MCF 10A (cell line): ENCODE results near the gene INTS14. TPM values are rescaled to one million over a fixed set of nuclear protein-coding genes. Genes with fewer than 3 reads are reported as not detected.

Experiments
- BruUV-seq: library from RNA; stranded (reverse); fragments of 400-500 nt; replicated peaks from 2 replicates; lab custom pipeline; 2021; lab: Mats Ljungman, UMichigan
- CTCF ChIA-PET: fragments of 300-600 bp; sonication (Branson Sonifier 250); formaldehyde crosslinking; extraction: SDS; loops from one replicate; lab custom pipeline; 2021; ENCODE audit warnings: antibody characterized with exemption, inconsistent platforms; lab: Yijun Ruan, JAX
- POLR2A ChIA-PET: fragments of 300-600, 350-650 bp; sonication (Branson Sonifier 250); formaldehyde crosslinking; extraction: SDS; loops from one replicate; lab custom pipeline; 2020; ENCODE audit warnings: antibody characterized with exemption, inconsistent platforms; lab: Yijun Ruan, JAX
- DNase-seq: peaks from one replicate; pipeline ENCODE4 v3.0.0-alpha.2; 2018; ENCODE audit not compliant: unreplicated experiment
- H3K27ac Mint-ChIP-seq: one replicate; pipeline ENCODE4 v1.8.0; 2022; ENCODE audit warnings: mild to moderate bottlenecking, low read depth, mixed read lengths; ENCODE audit not compliant: unreplicated experiment
- H3K27me3 Mint-ChIP-seq: one replicate; pipeline ENCODE4 v1.8.0; 2022; ENCODE audit warnings: mixed read lengths; ENCODE audit not compliant: insufficient read depth, unreplicated experiment
- H3K36me3 Mint-ChIP-seq: one replicate; pipeline ENCODE4 v1.8.0; 2022; ENCODE audit warnings: mild to moderate bottlenecking, moderate library complexity, mixed read lengths; ENCODE audit not compliant: insufficient read depth, unreplicated experiment
- H3K4me1 Mint-ChIP-seq: one replicate; pipeline ENCODE4 v1.8.0; 2022; ENCODE audit warnings: mixed read lengths; ENCODE audit not compliant: insufficient read depth, unreplicated experiment
- H3K4me3 Mint-ChIP-seq: one replicate; pipeline ENCODE4 v1.8.0; 2022; ENCODE audit warnings: mild to moderate bottlenecking, moderate library complexity, mixed read lengths; ENCODE audit not compliant: unreplicated experiment
- H3K9me3 Mint-ChIP-seq: one replicate; pipeline ENCODE4 v1.8.0; 2022; ENCODE audit warnings: mixed read lengths; ENCODE audit not compliant: unreplicated experiment
- intact Hi-C: fragments of 100-400 bp; cut with micrococcal nuclease; formaldehyde crosslinking; loops from 2 replicates; pipeline ENCODE4 v1.14.1; 2022
- total RNA-seq: library from RNA; stranded (reverse); gene quantifications from 2 replicates; pipeline ENCODE4 v1.2.3, GENCODE V29; 2022
- TF ChIP-seq, protein P1 (sequence below): fragments of 200-600 bp; IDR thresholded peaks from one replicate; pipeline ENCODE4 v1.8.0; 2022; ENCODE audit warnings: antibody characterized with exemption, mild to moderate bottlenecking; ENCODE audit not compliant: unreplicated experiment

INTS14 gene
- total RNA-seq, 1 experiment from 2014 or later = 47.0 TPM

DNA sequence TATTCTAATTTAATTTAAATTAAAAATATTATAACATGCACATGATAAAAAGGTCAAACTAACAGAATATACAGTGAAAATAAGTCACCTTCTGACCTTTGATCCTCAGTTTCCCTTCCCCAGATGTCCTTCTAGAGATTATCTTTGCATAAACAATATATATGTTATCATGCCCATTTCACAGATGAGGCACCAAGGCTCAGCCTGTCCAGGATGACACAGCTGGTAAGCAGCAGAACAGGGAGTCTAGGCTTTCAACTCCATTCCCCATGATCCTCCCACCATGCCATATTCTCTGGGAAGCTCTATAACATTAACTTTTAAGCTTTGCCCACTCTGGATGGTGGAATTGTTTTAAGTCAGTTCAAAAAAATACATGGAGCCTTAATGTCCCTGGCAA lies 12.2 kb upstream of the INTS14 start:
- Mint-ChIP-seq H3K9me3 (no peaks in the 10 kb centered on the region), H3K36me3 (peaks cover 26% of the 10 kb centered on the region), H3K4me1 (no peaks in the 10 kb centered on the region), H3K27me3 (no peaks in the 10 kb centered on the region), H3K27ac (no peak overlapping the region), H3K4me3 (no peak overlapping the region)
- no TSS peak for BruUV-seq
- DNase-seq = no peak
- TF ChIP-seq, protein P1, sequence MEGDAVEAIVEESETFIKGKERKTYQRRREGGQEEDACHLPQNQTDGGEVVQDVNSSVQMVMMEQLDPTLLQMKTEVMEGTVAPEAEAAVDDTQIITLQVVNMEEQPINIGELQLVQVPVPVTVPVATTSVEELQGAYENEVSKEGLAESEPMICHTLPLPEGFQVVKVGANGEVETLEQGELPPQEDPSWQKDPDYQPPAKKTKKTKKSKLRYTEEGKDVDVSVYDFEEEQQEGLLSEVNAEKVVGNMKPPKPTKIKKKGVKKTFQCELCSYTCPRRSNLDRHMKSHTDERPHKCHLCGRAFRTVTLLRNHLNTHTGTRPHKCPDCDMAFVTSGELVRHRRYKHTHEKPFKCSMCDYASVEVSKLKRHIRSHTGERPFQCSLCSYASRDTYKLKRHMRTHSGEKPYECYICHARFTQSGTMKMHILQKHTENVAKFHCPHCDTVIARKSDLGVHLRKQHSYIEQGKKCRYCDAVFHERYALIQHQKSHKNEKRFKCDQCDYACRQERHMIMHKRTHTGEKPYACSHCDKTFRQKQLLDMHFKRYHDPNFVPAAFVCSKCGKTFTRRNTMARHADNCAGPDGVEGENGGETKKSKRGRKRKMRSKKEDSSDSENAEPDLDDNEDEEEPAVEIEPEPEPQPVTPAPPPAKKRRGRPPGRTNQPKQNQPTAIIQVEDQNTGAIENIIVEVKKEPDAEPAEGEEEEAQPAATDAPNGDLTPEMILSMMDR = no peak
- ChIA-PET POLR2A (interaction anchor here (0.6 to 0.8 kb wide), 2 partner anchors 17 to 279 kb away, joined by 4 read pairs; no protein-coding TSS in a partner anchor), CTCF (interaction anchor here (0.7 to 3.6 kb wide), 2 partner anchors 15 to 107 kb away, joined by 3 to 16 read pairs; no protein-coding TSS in a partner anchor)
- intact Hi-C loops = no loop called here

DNA sequence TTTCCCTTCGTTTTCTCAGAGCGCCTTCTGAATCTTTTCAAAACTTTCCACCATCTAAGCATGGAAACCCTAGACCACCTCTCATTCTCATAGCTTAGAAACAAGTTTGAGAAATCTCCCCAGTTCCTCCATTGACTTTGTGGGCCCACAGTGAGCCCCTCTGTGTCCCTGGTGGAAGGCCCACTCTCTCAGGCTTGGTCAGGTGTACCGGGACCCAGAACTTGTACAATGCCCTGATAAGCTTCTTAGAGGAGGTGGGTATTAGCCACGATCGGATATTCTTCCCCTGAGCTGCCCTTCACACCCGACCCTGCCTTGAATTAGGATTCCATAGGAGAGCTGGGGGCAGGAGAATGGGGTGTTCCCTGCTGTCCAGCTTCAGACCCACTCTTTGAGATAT lies 10.7 kb upstream of the INTS14 start, which contains the start of gene SLC24A1:
SLC24A1 (plus strand) TSS at position 301 of the 400 bp plus-strand sequence. CDS start 2,143 bp downstream, outside the sequence.
- H3K27ac Mint-ChIP-seq = no peak within 1 kb of the TSS
- no peaks in the 10 kb centered on the region for H3K4me1 Mint-ChIP-seq
- intact Hi-C loops = no loop called here
- CTCF ChIA-PET = interaction anchor here (0.6 to 3.6 kb wide), 4 partner anchors 11 to 729 kb away, joined by 3 to 16 read pairs (median 3); partner anchors contain the start of gene INTS14
- POLR2A ChIA-PET = no interaction called here
- peaks cover 26% of the 10 kb centered on the region for H3K36me3 Mint-ChIP-seq
- no peaks in the 10 kb centered on the region for H3K9me3 Mint-ChIP-seq
- TF ChIP-seq, protein P1 = no peak
- H3K4me3 Mint-ChIP-seq = no peak within 1 kb of the TSS
- no peaks in the 10 kb centered on the region for H3K27me3 Mint-ChIP-seq
- no peak for DNase-seq
- no TSS peak for BruUV-seq

DNA sequence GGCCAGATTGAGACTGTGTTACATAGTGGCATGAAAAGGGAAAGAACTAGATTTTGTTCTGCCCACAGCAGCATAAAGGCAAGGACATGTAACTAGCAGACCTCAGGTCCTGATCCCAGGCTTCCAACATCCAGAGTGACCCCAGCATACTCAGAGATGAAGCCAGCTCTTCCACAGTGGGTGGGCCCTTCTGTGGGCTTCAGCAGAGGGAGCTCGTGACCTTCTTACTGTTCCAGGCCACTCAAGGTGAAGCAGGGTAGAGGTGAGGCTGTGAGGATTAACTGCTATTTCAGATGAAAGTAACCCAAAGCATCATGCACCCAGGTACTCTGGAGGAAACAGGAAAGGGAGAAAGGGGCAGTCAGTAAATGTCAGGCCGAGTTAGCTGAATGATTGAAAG lies 9.9 kb upstream of the INTS14 start:
- Mint-ChIP-seq H3K4me1 (no peaks in the 10 kb centered on the region), H3K4me3 (no peak overlapping the region), H3K9me3 (no peaks in the 10 kb centered on the region), H3K36me3 (peaks cover 20% of the 10 kb centered on the region), H3K27me3 (no peaks in the 10 kb centered on the region), H3K27ac (no peak overlapping the region)
- no TSS peak for BruUV-seq
- POLR2A ChIA-PET = no interaction called here
- intact Hi-C loops = no loop called here
- CTCF ChIA-PET = interaction anchor here (3.6 kb wide), 1 partner anchor 17 kb away, joined by 16 read pairs; no protein-coding TSS in a partner anchor
- DNase-seq = no peak
- TF ChIP-seq, protein P1 = no peak

DNA sequence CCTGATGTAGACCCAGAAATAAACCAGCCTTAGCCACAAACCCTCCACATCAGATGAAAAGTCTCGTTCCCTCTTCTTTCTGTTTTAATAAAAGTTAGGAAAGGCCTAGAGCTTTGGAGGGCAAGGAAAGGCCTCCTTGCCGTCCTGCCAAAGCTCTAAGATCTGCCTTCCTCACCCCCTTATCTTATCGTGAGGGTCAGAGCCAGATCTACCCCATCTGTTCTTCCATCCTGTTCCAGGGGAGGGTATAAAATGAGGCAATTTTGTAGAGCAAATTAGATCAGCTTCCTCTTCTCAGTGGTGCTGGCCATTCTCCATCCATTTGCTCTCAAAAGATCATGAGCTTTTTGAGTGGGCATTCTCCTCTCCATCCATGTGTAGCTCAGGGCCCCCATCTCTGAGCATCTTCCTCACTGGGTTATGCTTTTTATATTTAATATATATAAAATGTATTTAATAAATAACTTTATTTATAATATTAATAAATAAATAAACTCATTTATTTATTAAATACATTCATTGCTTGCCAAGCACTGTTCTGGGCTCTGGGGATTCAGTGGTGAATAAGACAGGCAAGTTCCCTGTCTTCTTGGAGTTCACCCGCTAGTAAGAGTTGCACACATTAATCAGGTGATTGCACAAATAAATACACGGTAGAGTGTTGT lies 8.8 kb upstream of the INTS14 start:
- intact Hi-C loops = no loop called here
- CTCF ChIA-PET = interaction anchor here (0.9 kb wide), 1 partner anchor 9 kb away, joined by 3 read pairs; the partner anchor contains the start of gene INTS14
- BruUV-seq = no TSS peak
- H3K9me3 Mint-ChIP-seq = no peaks in the 10 kb centered on the region
- TF ChIP-seq, protein P1 = no peak
- no peak for DNase-seq
- no peaks in the 10 kb centered on the region for H3K4me1 Mint-ChIP-seq
- no peak overlapping the region for H3K4me3 Mint-ChIP-seq
- POLR2A ChIA-PET = no interaction called here
- peaks cover 15% of the 10 kb centered on the region for H3K36me3 Mint-ChIP-seq
- no peaks in the 10 kb centered on the region for H3K27me3 Mint-ChIP-seq
- H3K27ac Mint-ChIP-seq = no peak overlapping the region
